ENCODE measurements around the gene GNAI1. TPM values are rescaled to one million over a fixed set of nuclear protein-coding genes. Genes with fewer than 3 reads are reported as not detected.

The GNAI1 gene
- total and polyA plus RNA-seq, 4 donors: 66.3 to 155 (median 104) TPM

Small RNA genes within 50 kb of the gene (small RNA-seq; reads per million reads assigned to genes)
- gene RN7SL869P (ENCODE audit: low replicate concordance): not detected
